ENCODE results near the gene PCBP3. TPM values are rescaled to one million over a fixed set of nuclear protein-coding genes. Genes with fewer than 3 reads are reported as not detected.

PCBP3 gene
- total and polyA plus RNA-seq, 2 of the 8 experiments (the other 6 are each of a cell fraction or from before 2014, with no cell fraction given) = 3.5 to 6.3 TPM

DNA sequence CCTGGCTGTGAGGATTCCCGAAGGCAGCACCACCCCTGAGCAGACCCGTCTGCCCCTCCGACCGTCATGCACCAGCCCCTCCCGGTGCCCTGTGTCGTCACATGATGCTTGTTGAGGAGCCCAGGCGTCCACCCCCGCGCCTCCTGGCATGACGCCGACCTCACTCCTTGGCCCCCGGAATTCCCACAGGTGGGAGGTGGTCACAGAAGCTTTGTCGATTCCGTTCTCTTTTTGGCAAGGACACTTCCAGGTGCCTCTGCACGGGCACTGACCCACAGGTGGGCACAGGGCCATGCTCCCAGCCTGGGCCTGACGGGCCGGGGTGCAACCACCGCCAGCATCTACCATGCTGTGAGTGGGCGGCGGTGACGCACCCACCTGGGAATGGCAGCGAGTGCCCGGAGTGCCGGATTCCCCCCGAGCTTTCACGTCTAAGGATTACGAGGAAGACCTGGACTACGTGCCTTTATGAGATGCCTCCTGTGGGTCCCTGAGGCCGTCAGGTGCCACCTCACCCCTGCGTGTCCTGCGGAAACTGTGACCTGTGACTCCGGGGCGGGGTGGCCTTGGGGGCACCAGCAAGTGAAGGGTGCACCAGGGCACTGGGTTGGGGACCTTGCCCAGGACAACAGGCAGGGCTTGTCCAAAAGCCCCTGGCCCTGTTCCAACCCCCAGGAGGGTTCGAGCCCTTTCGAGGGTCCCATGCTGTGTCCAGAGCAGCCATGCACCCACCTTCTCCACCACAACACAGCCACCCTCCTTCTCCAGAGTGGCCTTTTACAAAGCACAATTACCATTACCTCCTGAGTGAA is 306.6 kb downstream of the PCBP3 start:
- H4K5ac ChIP-seq (ENCODE audit: insufficient read length, low read depth, low read length) = no peak overlapping the region
- no peak overlapping the region for H3K14ac ChIP-seq (ENCODE audit: insufficient read length)
- no peak for FAIRE-seq
- no peaks in the 10 kb centered on the region for H3K79me1 ChIP-seq (ENCODE audit: low read depth, low read length)
- ChIA-PET POLR2A (ENCODE audit: partially characterized antibody) (no interaction called here), CTCF (ENCODE audit: partially characterized antibody) (interaction anchor here (0.9 kb wide), 1 partner anchor 28 kb away, joined by 3 read pairs; no protein-coding TSS in a partner anchor)
- no peaks in the 10 kb centered on the region; a peak in 2 of 7 replicates for H3K4me1 ChIP-seq (replicated peaks in 1 of 4; ENCODE audit: control insufficient read depth in 3 of 4, insufficient read depth in 4 of 4, low read length in 3 of 4)
- H2AFZ ChIP-seq (ENCODE audit: low read length) = no peak overlapping the region
- no peak overlapping the region for H3K4me3 ChIP-seq (ENCODE audit: extremely low read depth in 1 of 4, insufficient read depth in 2 of 4, low read depth in 3 of 4, low read length in 4 of 4)
- no peak overlapping the region for H2BK120ac ChIP-seq (replicated peaks; ENCODE audit: low read depth, low read length)
- H3K27me3 ChIP-seq (replicated peaks in 1 of 4; ENCODE audit: control insufficient read depth in 3 of 4, extremely low read depth in 1 of 4, insufficient read depth in 3 of 4, low read length in 3 of 4) = peaks cover 0 to 3% (median 0%) of the 10 kb centered on the region in 4 experiments; a peak in 1 of 7 replicates
- no peaks in the 10 kb centered on the region for H3K36me3 ChIP-seq (ENCODE audit: control insufficient read depth in 2 of 4, insufficient read depth in 4 of 4, low read length in 3 of 4)
- H3K9ac ChIP-seq (replicated peaks in 1 of 4; ENCODE audit: extremely low read depth in 1 of 4, low read depth in 3 of 4, low read length in 3 of 4) = no peak overlapping the region
- no peak overlapping the region for H3K4me2 ChIP-seq (ENCODE audit: insufficient read depth in 1 of 2, low read depth in 2 of 2, low read length in 2 of 2)
- H2BK5ac ChIP-seq (ENCODE audit: low read depth, low read length) = no peak overlapping the region
- H3K9me3 ChIP-seq (ENCODE audit: insufficient read depth in 2 of 2, low read depth in 1 of 2, low read length in 1 of 2) = no peaks in the 10 kb centered on the region
- H3K4ac ChIP-seq (replicated peaks; ENCODE audit: insufficient read length, low read depth, low read length) = no peak overlapping the region
- H4K20me1 ChIP-seq (replicated peaks in 1 of 2; ENCODE audit: control insufficient read depth in 1 of 2, insufficient read depth in 2 of 2, low read length in 2 of 2) = no peaks in the 10 kb centered on the region
- H4K8ac ChIP-seq (ENCODE audit: extremely low read depth, insufficient read depth, low read length) = peak overlapping the region; percentile 59; the same call in 1 of the 2 replicates
- peak overlapping the region; percentile 35 for H3K56ac ChIP-seq (replicated peaks; ENCODE audit: insufficient read length, low read depth, low read length)
- H2AK5ac ChIP-seq (ENCODE audit: low read depth, low read length) = no peak overlapping the region
- 96% methylated on average over 34 of the region's 35 CpGs; no CpG with 5 or more reads in 1 of the 2 experiments for WGBS, 2 experiments (ENCODE audit: extremely low coverage in 1 of 2, insufficient coverage in 1 of 2, insufficient read length in 1 of 2, insufficient replicate concordance in 2 of 2, low coverage in 1 of 2, low lambda C conversion rate in 2 of 2, missing lambda C conversion rate in 1 of 2)
- no peak for DNase-seq (ENCODE audit: low read depth in 1 of 2, low spot score in 2 of 2)
- H3K23ac ChIP-seq (ENCODE audit: insufficient read length) = no peak overlapping the region
- no peaks in the 10 kb centered on the region for H3K23me2 ChIP-seq (ENCODE audit: low read depth, low read length)
- no peak overlapping the region for H2BK15ac ChIP-seq (ENCODE audit: low read length)
- no peak overlapping the region for H2BK20ac ChIP-seq (ENCODE audit: low read length)
- no peaks in the 10 kb centered on the region for H3K79me2 ChIP-seq (ENCODE audit: control insufficient read depth in 1 of 2, insufficient read depth in 2 of 2, low read length in 2 of 2)
- no peak overlapping the region for H3K18ac ChIP-seq (ENCODE audit: extremely low read depth, low read length)
- H4K91ac ChIP-seq (replicated peaks; ENCODE audit: insufficient read length, low read length) = no peak overlapping the region
- H2BK12ac ChIP-seq (ENCODE audit: low read depth, low read length) = no peak overlapping the region
- no peak overlapping the region for H3K27ac ChIP-seq (ENCODE audit: low read depth, low read length)
- TF ChIP-seq MAFK (IDR thresholded peaks at IDR 0.05; ENCODE audit: low read depth, low read length) = no peak
- no peak for TF ChIP-seq CHD1 (IDR thresholded peaks at IDR 0.05; ENCODE audit: low read depth, low read length)
- no peak for TF ChIP-seq ASH2L (IDR thresholded peaks at IDR 0.05; ENCODE audit: low read length)
- no peak for TF ChIP-seq NRF1 (IDR thresholded peaks at IDR 0.05; ENCODE audit: low read depth, low read length)
